ENCODE measurements around the gene TRPM8.

TRPM8 gene

GRCh38 chr2:234044157-234044556 lies 127.0 kb downstream of the TRPM8 start:
- no peak overlapping the region for H3K4me3 ChIP-seq (replicated peaks; ENCODE audit: insufficient read depth, low read length)
- no peak overlapping the region for H3K27ac ChIP-seq (replicated peaks)
- TF ChIP-seq POLR2AphosphoS5 (IDR thresholded peaks at IDR 0.05; ENCODE audit: low read depth) (no peak), REST (IDR thresholded peaks at IDR 0.05; ENCODE audit: insufficient replicate concordance, low read depth) (no peak), GABPA (IDR thresholded peaks at IDR 0.05; ENCODE audit: low read depth) (no peak), CTCF (IDR thresholded peaks at IDR 0.05; ENCODE audit: insufficient read depth, low read length) (no peak), SPI1 (IDR thresholded peaks at IDR 0.05; ENCODE audit: borderline replicate concordance, low read depth) (no peak)
- DNase-seq (ENCODE audit: low read depth in 1 of 2, low spot score in 1 of 2): no peak
- H3K27me3 ChIP-seq (ENCODE audit: insufficient read depth, poor library complexity, severe bottlenecking): peaks cover 2% of the 10 kb centered on the region

- no peak overlapping the region for H3K27ac ChIP-seq (replicated peaks)
- no peak overlapping the region for H3K4me3 ChIP-seq (replicated peaks; ENCODE audit: insufficient read depth, low read length)
- TF ChIP-seq SPI1 (IDR thresholded peaks at IDR 0.05; ENCODE audit: borderline replicate concordance, low read depth) (no peak), POLR2AphosphoS5 (IDR thresholded peaks at IDR 0.05; ENCODE audit: low read depth) (no peak), CTCF (IDR thresholded peaks at IDR 0.05; ENCODE audit: insufficient read depth, low read length) (no peak), REST (IDR thresholded peaks at IDR 0.05; ENCODE audit: insufficient replicate concordance, low read depth) (no peak), GABPA (IDR thresholded peaks at IDR 0.05; ENCODE audit: low read depth) (no peak)
- peaks cover 2% of the 10 kb centered on the region for H3K27me3 ChIP-seq (ENCODE audit: insufficient read depth, poor library complexity, severe bottlenecking)
- no peak for DNase-seq (ENCODE audit: low read depth in 1 of 2, low spot score in 1 of 2)
Observed at GRCh38 chr2:234046521-234046920, 129.3 kb downstream of the TRPM8 start.

- no peak for DNase-seq (ENCODE audit: low read depth in 1 of 2, low spot score in 1 of 2)
- H3K27ac ChIP-seq (replicated peaks): no peak overlapping the region
- no peak overlapping the region for H3K4me3 ChIP-seq (replicated peaks; ENCODE audit: insufficient read depth, low read length)
- peaks cover 2% of the 10 kb centered on the region for H3K27me3 ChIP-seq (ENCODE audit: insufficient read depth, poor library complexity, severe bottlenecking)
- TF ChIP-seq GABPA (IDR thresholded peaks at IDR 0.05; ENCODE audit: low read depth): no peak
- no peak for TF ChIP-seq SPI1 (IDR thresholded peaks at IDR 0.05; ENCODE audit: borderline replicate concordance, low read depth)
- no peak for TF ChIP-seq REST (IDR thresholded peaks at IDR 0.05; ENCODE audit: insufficient replicate concordance, low read depth)
- no peak for TF ChIP-seq POLR2AphosphoS5 (IDR thresholded peaks at IDR 0.05; ENCODE audit: low read depth)
- no peak for TF ChIP-seq CTCF (IDR thresholded peaks at IDR 0.05; ENCODE audit: insufficient read depth, low read length)
Observed at GRCh38 chr2:234047361-234047760, 130.2 kb downstream of the TRPM8 start.

Data from HL-60 (cell line).